HEK293 (cell line): ENCODE results near the gene ABHD12B.

Experiments
- CTCF ChIA-PET: fragments of 350-600 bp; formaldehyde crosslinking; extraction: SDS; loops from one replicate; lab custom pipeline; 2021; ENCODE audit warnings: antibody characterized with exemption; lab: Yijun Ruan, JAX
- POLR2A ChIA-PET: fragments of 300-600 bp; formaldehyde crosslinking; extraction: SDS; loops from one replicate; lab custom pipeline; 2020; ENCODE audit warnings: antibody characterized with exemption, inconsistent platforms; lab: Yijun Ruan, JAX
- H3K27ac ChIP-seq: fragments of 200-500 bp; sonication (Bioruptor generic); 2 replicates; pipeline ENCODE4 v1.5.1; 2014; ENCODE audit warnings: low read depth, low read length, control low read depth, inconsistent platforms; ENCODE audit errors: extremely low read depth
- H3K36me3 ChIP-seq, 2 experiments: fragments of 200-500 bp in 1 of 2; sonication (Bioruptor generic) in 1 of 2; 1 replicate in 1 of 2; 2 replicates in 1 of 2; pipeline ENCODE4 v1.5.1; 2014 to 2017; ENCODE audit warnings: inconsistent platforms in 2 of 2, low read length in 2 of 2; ENCODE audit not compliant: control insufficient read depth in 2 of 2, insufficient read depth in 1 of 2
- H3K4me1 ChIP-seq: fragments of 200-500 bp; sonication (Bioruptor generic); 2 replicates; pipeline ENCODE4 v1.5.1; 2014; ENCODE audit warnings: mild to moderate bottlenecking, low read length, inconsistent platforms; ENCODE audit not compliant: control insufficient read depth, insufficient read depth
- H3K4me3 ChIP-seq: 2 replicates; pipeline ENCODE4 v1.5.1; 2011; ENCODE audit warnings: low read depth, mild to moderate bottlenecking, control low read depth, low read length, moderate library complexity
- H3K9me3 ChIP-seq: fragments of 200-500 bp; sonication (Bioruptor generic); 2 replicates; pipeline ENCODE4 v1.5.1; 2014; ENCODE audit warnings: low read depth, low read length, inconsistent platforms; ENCODE audit not compliant: control insufficient read depth, insufficient read depth
- HOXD13 ChIP-seq: sonication (generic); formaldehyde crosslinking; IDR thresholded peaks from 2 replicates; pipeline ENCODE4 v1.8.0; 2022; ENCODE audit warnings: missing genetic modification reagents, borderline replicate concordance
- TRIM28 ChIP-seq: IDR thresholded peaks from 2 replicates; pipeline ENCODE4 v1.6.1; 2011; ENCODE audit warnings: low read length, control low read depth, borderline replicate concordance
- ZBTB21 ChIP-seq: fragments of 450-650 bp; formaldehyde crosslinking; IDR thresholded peaks from 2 replicates; pipeline ENCODE4 v1.5.1; 2017; ENCODE audit warnings: missing biosample characterization, missing genetic modification characterization
- ZNF214 ChIP-seq: fragments of 450-650 bp; formaldehyde crosslinking; IDR thresholded peaks from 2 replicates; pipeline ENCODE4 v1.5.1; 2017; ENCODE audit warnings: missing biosample characterization, mild to moderate bottlenecking, missing genetic modification characterization, borderline replicate concordance
- ZNF48 ChIP-seq: fragments of 450-650 bp; formaldehyde crosslinking; IDR thresholded peaks from 2 replicates; pipeline ENCODE4 v1.5.1; 2016; ENCODE audit warnings: missing biosample characterization, missing genetic modification characterization
- ZNF561 ChIP-seq: fragments of 450-650 bp; IDR thresholded peaks from 2 replicates; pipeline ENCODE4 v1.5.1; 2018; ENCODE audit warnings: missing biosample characterization, missing genetic modification characterization, borderline replicate concordance
- ZNF777 ChIP-seq: fragments of 450-650 bp; formaldehyde crosslinking; IDR thresholded peaks from 2 replicates; pipeline ENCODE4 v1.5.1; 2017; ENCODE audit warnings: missing biosample characterization, missing genetic modification characterization, borderline replicate concordance
- TF ChIP-seq, protein P1 (sequence below): fragments of 450-650 bp; formaldehyde crosslinking; IDR thresholded peaks from 2 replicates; pipeline ENCODE4 v1.5.1; 2016; ENCODE audit warnings: missing biosample characterization, missing genetic modification characterization, borderline replicate concordance
- TF ChIP-seq, protein P2 (sequence below): fragments of 450-650 bp; IDR thresholded peaks from 2 replicates; pipeline ENCODE4 v1.5.1; 2018; ENCODE audit warnings: missing biosample characterization, missing genetic modification characterization
- TF ChIP-seq, protein P3 (sequence below): fragments of 450-650 bp; formaldehyde crosslinking; IDR thresholded peaks from 2 replicates; pipeline ENCODE4 v1.5.1; 2016; ENCODE audit warnings: missing biosample characterization, missing genetic modification characterization
- TF ChIP-seq, protein P4 (sequence below): fragments of 450-650 bp; formaldehyde crosslinking; IDR thresholded peaks from 2 replicates; pipeline ENCODE4 v1.5.1; 2016; ENCODE audit warnings: missing biosample characterization, missing genetic modification characterization, low read depth
- TF ChIP-seq, protein P5 (sequence below): fragments of 450-650 bp; formaldehyde crosslinking; IDR thresholded peaks from 2 replicates; pipeline ENCODE4 v1.5.1; 2016; ENCODE audit warnings: missing biosample characterization, missing genetic modification characterization, borderline replicate concordance

Gene ABHD12B

GRCh38 chr14:50932156-50932555, 60.3 kb downstream of the ABHD12B start (continued):
- TF ChIP-seq, protein P1, sequence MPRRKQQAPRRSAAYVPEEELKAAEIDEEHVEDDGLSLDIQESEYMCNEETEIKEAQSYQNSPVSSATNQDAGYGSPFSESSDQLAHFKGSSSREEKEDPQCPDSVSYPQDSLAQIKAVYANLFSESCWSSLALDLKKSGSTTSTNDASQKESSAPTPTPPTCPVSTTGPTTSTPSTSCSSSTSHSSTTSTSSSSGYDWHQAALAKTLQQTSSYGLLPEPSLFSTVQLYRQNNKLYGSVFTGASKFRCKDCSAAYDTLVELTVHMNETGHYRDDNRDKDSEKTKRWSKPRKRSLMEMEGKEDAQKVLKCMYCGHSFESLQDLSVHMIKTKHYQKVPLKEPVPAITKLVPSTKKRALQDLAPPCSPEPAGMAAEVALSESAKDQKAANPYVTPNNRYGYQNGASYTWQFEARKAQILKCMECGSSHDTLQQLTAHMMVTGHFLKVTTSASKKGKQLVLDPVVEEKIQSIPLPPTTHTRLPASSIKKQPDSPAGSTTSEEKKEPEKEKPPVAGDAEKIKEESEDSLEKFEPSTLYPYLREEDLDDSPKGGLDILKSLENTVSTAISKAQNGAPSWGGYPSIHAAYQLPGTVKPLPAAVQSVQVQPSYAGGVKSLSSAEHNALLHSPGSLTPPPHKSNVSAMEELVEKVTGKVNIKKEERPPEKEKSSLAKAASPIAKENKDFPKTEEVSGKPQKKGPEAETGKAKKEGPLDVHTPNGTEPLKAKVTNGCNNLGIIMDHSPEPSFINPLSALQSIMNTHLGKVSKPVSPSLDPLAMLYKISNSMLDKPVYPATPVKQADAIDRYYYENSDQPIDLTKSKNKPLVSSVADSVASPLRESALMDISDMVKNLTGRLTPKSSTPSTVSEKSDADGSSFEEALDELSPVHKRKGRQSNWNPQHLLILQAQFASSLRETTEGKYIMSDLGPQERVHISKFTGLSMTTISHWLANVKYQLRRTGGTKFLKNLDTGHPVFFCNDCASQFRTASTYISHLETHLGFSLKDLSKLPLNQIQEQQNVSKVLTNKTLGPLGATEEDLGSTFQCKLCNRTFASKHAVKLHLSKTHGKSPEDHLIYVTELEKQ: no peak
- TF ChIP-seq ZNF561 (tag by site-specific recombination): no peak

DNA sequence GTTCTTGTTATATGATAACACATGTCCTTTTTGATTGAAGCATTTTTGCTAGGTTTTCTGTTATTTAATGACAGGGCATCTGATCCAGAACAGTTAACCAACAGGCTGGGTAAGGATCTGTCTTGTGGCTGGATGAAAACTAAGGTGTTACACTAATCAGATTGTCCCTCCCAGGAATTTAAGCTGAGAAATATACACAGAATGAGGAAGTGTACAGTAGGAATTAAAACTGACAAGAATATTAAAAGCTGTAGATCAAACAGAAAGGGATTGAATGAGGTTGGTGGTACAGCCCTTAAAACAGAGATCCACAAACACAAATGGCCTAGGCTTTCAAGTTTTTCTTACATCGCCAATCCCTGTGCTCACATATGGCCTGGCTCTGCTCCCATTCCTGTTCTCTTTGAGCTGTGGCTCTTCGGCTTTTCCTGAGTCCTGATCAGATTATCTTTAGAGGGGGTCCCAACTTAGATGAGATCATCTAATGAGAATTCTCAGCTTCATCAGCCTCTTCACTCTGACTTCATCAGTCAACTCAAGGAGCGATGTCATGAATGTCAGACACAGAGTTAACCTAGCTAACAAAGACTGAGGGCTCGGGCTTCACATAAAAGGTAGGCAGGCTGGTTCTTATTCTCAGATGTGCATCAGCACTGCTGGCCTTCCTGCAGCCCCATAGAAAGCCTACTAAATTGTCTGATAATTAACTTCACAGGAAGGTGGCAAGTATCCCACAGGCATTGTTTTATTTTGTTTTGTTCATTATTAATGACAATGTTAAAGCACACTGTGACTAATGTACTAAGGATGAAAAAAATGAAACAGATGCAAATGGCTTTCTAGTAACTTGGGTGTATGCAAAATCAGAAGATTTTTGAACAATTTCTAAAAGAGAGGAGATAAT, 61.0 kb downstream of the ABHD12B start:
- Histone ChIP-seq H3K4me3 (no peak overlapping the region), H3K27ac (no peak overlapping the region), H3K4me1 (no peaks in the 10 kb centered on the region), H3K36me3 (peaks cover 23 to 79% of the 10 kb centered on the region in 2 experiments), H3K9me3 (no peaks in the 10 kb centered on the region)
- POLR2A ChIA-PET: interaction anchor here (0.8 kb wide), 1 partner anchor 12 kb away, joined by 3 read pairs; no protein-coding TSS in a partner anchor
- TF ChIP-seq ZNF48: no peak
- TF ChIP-seq ZNF214 (tag by site-specific recombination): no peak
- no peak for TF ChIP-seq ZNF777 (tag by site-specific recombination)
- TF ChIP-seq, protein P2, sequence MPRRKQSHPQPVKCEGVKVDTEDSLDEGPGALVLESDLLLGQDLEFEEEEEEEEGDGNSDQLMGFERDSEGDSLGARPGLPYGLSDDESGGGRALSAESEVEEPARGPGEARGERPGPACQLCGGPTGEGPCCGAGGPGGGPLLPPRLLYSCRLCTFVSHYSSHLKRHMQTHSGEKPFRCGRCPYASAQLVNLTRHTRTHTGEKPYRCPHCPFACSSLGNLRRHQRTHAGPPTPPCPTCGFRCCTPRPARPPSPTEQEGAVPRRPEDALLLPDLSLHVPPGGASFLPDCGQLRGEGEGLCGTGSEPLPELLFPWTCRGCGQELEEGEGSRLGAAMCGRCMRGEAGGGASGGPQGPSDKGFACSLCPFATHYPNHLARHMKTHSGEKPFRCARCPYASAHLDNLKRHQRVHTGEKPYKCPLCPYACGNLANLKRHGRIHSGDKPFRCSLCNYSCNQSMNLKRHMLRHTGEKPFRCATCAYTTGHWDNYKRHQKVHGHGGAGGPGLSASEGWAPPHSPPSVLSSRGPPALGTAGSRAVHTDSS (tag by site-specific recombination): 0 out of 2 replicates have a peak, but pooled peaks have one; percentile 37
- no peak for TF ChIP-seq TRIM28
- TF ChIP-seq, protein P3, sequence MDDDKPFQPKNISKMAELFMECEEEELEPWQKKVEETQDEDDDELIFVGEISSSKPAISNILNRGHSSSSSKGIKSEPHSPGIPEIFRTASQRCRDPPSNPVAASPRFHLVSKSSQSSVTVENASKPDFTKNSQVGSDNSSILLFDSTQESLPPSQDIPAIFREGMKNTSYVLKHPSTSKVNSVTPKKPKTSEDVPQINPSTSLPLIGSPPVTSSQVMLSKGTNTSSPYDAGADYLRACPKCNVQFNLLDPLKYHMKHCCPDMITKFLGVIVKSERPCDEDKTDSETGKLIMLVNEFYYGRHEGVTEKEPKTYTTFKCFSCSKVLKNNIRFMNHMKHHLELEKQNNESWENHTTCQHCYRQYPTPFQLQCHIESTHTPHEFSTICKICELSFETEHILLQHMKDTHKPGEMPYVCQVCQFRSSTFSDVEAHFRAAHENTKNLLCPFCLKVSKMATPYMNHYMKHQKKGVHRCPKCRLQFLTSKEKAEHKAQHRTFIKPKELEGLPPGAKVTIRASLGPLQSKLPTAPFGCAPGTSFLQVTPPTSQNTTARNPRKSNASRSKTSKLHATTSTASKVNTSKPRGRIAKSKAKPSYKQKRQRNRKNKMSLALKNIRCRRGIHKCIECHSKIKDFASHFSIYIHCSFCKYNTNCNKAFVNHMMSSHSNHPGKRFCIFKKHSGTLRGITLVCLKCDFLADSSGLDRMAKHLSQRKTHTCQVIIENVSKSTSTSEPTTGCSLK (tag by site-specific recombination): no peak
- TF ChIP-seq, protein P4, sequence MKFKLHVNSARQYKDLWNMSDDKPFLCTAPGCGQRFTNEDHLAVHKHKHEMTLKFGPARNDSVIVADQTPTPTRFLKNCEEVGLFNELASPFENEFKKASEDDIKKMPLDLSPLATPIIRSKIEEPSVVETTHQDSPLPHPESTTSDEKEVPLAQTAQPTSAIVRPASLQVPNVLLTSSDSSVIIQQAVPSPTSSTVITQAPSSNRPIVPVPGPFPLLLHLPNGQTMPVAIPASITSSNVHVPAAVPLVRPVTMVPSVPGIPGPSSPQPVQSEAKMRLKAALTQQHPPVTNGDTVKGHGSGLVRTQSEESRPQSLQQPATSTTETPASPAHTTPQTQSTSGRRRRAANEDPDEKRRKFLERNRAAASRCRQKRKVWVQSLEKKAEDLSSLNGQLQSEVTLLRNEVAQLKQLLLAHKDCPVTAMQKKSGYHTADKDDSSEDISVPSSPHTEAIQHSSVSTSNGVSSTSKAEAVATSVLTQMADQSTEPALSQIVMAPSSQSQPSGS (tag by site-specific recombination): peak; percentile 40; the same call in 1 of the 2 replicates
- no peak for TF ChIP-seq HOXD13 (CRISPR knock-in tag)
- peak; percentile 73 for TF ChIP-seq ZBTB21 (tag by site-specific recombination)
- TF ChIP-seq, protein P5, sequence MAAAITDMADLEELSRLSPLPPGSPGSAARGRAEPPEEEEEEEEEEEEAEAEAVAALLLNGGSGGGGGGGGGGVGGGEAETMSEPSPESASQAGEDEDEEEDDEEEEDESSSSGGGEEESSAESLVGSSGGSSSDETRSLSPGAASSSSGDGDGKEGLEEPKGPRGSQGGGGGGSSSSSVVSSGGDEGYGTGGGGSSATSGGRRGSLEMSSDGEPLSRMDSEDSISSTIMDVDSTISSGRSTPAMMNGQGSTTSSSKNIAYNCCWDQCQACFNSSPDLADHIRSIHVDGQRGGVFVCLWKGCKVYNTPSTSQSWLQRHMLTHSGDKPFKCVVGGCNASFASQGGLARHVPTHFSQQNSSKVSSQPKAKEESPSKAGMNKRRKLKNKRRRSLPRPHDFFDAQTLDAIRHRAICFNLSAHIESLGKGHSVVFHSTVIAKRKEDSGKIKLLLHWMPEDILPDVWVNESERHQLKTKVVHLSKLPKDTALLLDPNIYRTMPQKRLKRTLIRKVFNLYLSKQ (tag by site-specific recombination): no peak
- CTCF ChIA-PET: no interaction called here
